Ascending aorta (tissue), 2 donors: ENCODE data around the gene CD300E. TPM values are rescaled to one million over a fixed set of nuclear protein-coding genes. Genes with fewer than 3 reads are reported as not detected.
A peak's percentile ranks its signal among the peaks of the same experiment; 100 is the strongest.

Source experiments
- DNase-seq, 2 donors: peaks; one replicate each; pipeline ENCODE4 v3.0.0-alpha.2; 2019; ENCODE audit warnings: low spot score in 2 of 2
- H3K27ac ChIP-seq, 2 donors: fragments of 200-600 bp; sonication (generic); one replicate each; pipeline ENCODE4 v1.5.1; 2016 to 2017; ENCODE audit warnings: mild to moderate bottlenecking in 1 of 2
- H3K27me3 ChIP-seq: fragments of 200-600 bp; sonication (generic); one replicate; pipeline ENCODE4 v1.5.1; 2017
- H3K36me3 ChIP-seq, 2 donors: fragments of 200-600 bp; sonication (generic); one replicate each; pipeline ENCODE4 v1.5.1; 2016
- H3K4me1 ChIP-seq, 2 donors: fragments of 200-600 bp; sonication (generic); one replicate each; pipeline ENCODE4 v1.5.1; 2016 to 2017; ENCODE audit warnings: mild to moderate bottlenecking in 1 of 2
- H3K4me3 ChIP-seq, 2 donors: fragments of 200-600 bp; sonication (generic); one replicate each; pipeline ENCODE4 v1.5.1; 2016 to 2017; ENCODE audit warnings: mild to moderate bottlenecking in 1 of 2
- H3K9me3 ChIP-seq, 2 donors: fragments of 200-600 bp; sonication (generic); one replicate each; pipeline ENCODE4 v1.5.1; 2016
- intact Hi-C: fragments of 100-400 bp; cut with DNase I; formaldehyde crosslinking; loops from one replicate; pipeline ENCODE4 v1.15.1; 2023
- total RNA-seq: library from RNA; depleted of rRNA; stranded (reverse); fragments of >200 nt; gene quantifications from one replicate; pipeline ENCODE4 v1.1.0, GENCODE V29; 2016
- TF ChIP-seq, protein P1 (sequence below), 3 experiments: fragments of 200-600 bp in 2 of 3; fragments of 450-650 bp in 1 of 3; sonication (generic) in 2 of 3; IDR thresholded peaks; one replicate each; pipeline ENCODE4 v1.5.1; 2016 to 2019; ENCODE audit warnings: antibody characterized with exemption in 3 of 3, mild to moderate bottlenecking in 1 of 3, moderate library complexity in 1 of 3

The CD300E gene
- total RNA-seq, 1 donor from 2014 or later = 0.21 TPM

DNA sequence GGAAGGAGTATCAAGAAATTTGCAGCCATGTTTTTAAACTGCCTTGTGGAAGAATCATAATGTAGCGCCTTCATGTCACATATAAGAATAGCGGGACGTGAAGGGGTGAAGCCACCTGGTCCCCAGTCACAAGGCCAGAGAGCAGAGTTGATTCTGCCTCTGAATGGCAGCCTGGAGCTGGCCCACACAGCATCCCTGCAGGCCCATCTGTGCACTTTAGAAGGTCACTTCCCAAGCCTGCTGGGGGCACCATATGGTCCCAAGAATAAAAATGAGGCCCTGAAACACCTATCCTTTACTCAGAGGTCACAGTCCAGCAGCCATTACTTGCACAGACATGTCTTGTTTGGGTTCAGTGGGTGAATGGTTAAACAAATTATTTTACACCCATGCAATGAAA is 15.0 kb downstream of the CD300E start:
- intact Hi-C loops = no loop called here
- DNase-seq = no peak
- Histone ChIP-seq H3K27ac (no peak overlapping the region), H3K27me3 (no peaks in the 10 kb centered on the region), H3K36me3 (no peaks in the 10 kb centered on the region), H3K4me3 (no peak overlapping the region), H3K9me3 (no peaks in the 10 kb centered on the region), H3K4me1 (no peaks in the 10 kb centered on the region)
- TF ChIP-seq, protein P1, sequence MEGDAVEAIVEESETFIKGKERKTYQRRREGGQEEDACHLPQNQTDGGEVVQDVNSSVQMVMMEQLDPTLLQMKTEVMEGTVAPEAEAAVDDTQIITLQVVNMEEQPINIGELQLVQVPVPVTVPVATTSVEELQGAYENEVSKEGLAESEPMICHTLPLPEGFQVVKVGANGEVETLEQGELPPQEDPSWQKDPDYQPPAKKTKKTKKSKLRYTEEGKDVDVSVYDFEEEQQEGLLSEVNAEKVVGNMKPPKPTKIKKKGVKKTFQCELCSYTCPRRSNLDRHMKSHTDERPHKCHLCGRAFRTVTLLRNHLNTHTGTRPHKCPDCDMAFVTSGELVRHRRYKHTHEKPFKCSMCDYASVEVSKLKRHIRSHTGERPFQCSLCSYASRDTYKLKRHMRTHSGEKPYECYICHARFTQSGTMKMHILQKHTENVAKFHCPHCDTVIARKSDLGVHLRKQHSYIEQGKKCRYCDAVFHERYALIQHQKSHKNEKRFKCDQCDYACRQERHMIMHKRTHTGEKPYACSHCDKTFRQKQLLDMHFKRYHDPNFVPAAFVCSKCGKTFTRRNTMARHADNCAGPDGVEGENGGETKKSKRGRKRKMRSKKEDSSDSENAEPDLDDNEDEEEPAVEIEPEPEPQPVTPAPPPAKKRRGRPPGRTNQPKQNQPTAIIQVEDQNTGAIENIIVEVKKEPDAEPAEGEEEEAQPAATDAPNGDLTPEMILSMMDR (IDR thresholded peaks at IDR 0.05) = no peak

DNA sequence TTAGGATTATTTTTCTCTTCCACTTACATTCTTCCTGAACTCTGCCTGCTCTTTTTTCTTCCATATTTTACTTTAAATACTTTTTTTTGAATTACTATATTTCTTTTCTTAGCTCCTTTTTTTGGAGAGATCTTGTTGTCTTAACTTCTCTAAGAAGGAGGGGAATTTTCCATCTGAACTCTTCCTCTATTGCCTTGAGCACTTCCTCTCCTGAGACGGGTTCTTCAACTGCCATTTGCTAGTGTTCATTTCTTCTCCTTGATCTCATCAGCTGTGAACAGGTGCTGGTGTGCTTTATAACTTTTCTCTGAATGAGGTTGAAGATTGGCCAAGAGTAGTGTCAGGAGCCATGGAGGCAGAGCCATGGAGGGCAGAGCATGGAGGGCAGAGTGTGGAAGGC is 16.3 kb downstream of the CD300E start:
- H3K27me3 ChIP-seq = no peaks in the 10 kb centered on the region
- DNase-seq = no peak
- H3K36me3 ChIP-seq = no peaks in the 10 kb centered on the region
- H3K27ac ChIP-seq = no peak overlapping the region
- H3K9me3 ChIP-seq = no peaks in the 10 kb centered on the region
- TF ChIP-seq, protein P1 (IDR thresholded peaks at IDR 0.05) = no peak
- H3K4me3 ChIP-seq = no peak overlapping the region
- intact Hi-C loops = no loop called here
- H3K4me1 ChIP-seq = no peaks in the 10 kb centered on the region

DNA sequence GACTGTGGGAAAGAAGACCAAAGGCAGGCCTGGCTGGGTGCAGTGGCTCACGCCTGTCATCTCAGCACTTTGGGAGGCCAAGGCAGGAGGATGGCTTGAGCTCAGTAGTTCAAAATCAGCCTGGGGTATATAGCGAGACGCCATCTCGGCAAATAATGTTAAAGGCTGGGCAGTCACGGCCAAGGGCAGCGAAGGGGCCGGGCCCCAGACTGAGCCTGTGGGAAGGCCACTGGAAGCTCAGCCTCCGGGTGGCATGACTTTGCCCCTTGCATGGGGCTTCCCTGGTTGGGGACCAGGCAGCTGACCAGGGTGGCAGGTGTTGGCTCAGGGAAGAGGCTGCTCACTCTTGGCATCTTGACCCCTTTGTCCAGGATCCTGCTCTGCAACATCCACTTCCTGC is 17.5 kb downstream of the CD300E start:
- no peaks in the 10 kb centered on the region for H3K4me1 ChIP-seq
- intact Hi-C loops = no loop called here
- H3K4me3 ChIP-seq = no peak overlapping the region
- DNase-seq = no peak
- H3K9me3 ChIP-seq = no peaks in the 10 kb centered on the region
- no peaks in the 10 kb centered on the region for H3K27me3 ChIP-seq
- H3K27ac ChIP-seq = no peak overlapping the region
- H3K36me3 ChIP-seq = no peaks in the 10 kb centered on the region
- TF ChIP-seq, protein P1 (IDR thresholded peaks at IDR 0.05) = no peak

DNA sequence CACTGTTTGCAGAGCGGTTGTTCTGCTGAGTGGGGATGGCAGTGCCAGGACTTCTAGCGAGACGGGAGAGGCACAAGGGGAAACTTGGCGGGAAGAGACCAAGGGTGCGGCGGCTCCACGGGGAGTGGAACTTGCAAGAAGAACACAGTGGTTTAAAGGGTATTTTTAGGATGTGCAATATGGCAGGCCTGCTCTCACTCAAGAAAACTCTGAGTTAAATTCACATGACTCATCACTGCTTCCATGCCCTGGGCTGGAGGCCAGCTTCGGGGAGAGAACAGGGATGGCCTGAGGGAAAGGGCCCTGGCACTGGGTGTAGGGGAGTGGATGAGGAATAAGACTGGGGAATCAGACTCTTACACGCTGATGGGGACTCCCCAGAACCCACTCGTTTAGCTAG is 18.2 kb downstream of the CD300E start:
- intact Hi-C loops = no loop called here
- Histone ChIP-seq H3K27me3 (no peaks in the 10 kb centered on the region), H3K27ac (no peak overlapping the region), H3K4me1 (no peaks in the 10 kb centered on the region), H3K9me3 (no peaks in the 10 kb centered on the region), H3K4me3 (no peak overlapping the region), H3K36me3 (no peaks in the 10 kb centered on the region)
- DNase-seq = peak in 1 of 2 donors; percentile 71
- TF ChIP-seq, protein P1 (IDR thresholded peaks at IDR 0.05) = no peak

DNA sequence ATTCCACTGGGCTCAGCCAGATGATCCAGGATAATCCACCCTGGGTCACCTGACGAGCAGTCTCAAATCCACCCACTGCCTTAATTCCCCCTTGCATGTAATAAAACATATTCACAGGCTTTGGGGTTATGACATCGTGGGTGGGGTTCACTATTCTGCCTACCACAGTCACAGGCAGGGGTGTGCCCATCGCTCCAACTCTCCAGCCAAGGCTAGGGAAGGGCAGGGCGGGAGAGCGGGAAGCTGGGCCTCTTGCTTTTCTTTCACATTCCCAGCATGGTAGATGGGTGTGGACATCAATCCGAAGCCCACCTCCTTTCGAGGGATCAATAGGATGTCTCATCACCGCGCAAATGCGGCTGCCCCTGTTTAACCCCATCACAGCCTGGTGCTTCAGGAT is 18.8 kb downstream of the CD300E start:
- no peak for DNase-seq
- H3K4me1 ChIP-seq = no peaks in the 10 kb centered on the region
- TF ChIP-seq, protein P1 (IDR thresholded peaks at IDR 0.05) = no peak
- no peaks in the 10 kb centered on the region for H3K27me3 ChIP-seq
- no peaks in the 10 kb centered on the region for H3K36me3 ChIP-seq
- intact Hi-C loops = no loop called here
- no peaks in the 10 kb centered on the region for H3K9me3 ChIP-seq
- H3K27ac ChIP-seq = no peak overlapping the region
- no peak overlapping the region for H3K4me3 ChIP-seq

DNA sequence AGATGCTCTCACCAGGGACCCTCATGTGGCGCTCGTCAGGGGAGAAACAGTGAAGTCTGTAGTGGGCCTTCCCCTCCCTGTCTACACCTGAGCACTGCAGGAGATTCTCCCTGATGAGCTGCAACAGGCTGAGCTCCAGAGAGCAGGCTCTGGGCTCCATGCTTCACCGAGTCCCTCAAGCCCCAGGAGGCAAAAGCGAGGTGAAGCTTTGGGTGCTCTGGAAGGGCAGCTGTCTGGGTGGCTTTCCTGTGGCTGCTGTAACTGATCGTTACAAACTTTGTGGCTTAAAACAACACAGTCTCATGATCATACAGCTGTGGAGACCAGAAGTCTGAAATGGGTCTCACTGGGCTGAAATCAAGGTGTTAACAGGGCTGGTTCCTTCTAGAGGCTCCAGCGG is 19.3 kb downstream of the CD300E start:
- H3K36me3 ChIP-seq = no peaks in the 10 kb centered on the region
- no peak for DNase-seq
- H3K4me3 ChIP-seq = no peak overlapping the region
- H3K9me3 ChIP-seq = no peaks in the 10 kb centered on the region
- no peaks in the 10 kb centered on the region for H3K4me1 ChIP-seq
- TF ChIP-seq, protein P1 (IDR thresholded peaks at IDR 0.05) = no peak
- intact Hi-C loops = no loop called here
- no peak overlapping the region for H3K27ac ChIP-seq
- no peaks in the 10 kb centered on the region for H3K27me3 ChIP-seq
